Esophagus muscularis mucosa (tissue), 4 donors: Measurements from ENCODE around the gene REV1. TPM values are rescaled to one million over a fixed set of nuclear protein-coding genes. Genes with fewer than 3 reads are reported as not detected.
"Not testable (repeated sequence)": the region's sequence is repeated elsewhere in the genome, so short reads cannot be mapped to it uniquely, and the experiment has no call there.

Experiments used
- DNase-seq: peaks from one replicate; pipeline ENCODE4 v3.0.0-alpha.2; 2017; ENCODE audit errors: extremely low spot score
- H3K27ac ChIP-seq, 4 donors: fragments of 200-600 bp; sonication (generic); replicated peaks in 1 of 4; 1 replicate in 3 of 4; 2 replicates in 1 of 4; pipeline ENCODE4 v1.5.1; 2016 to 2019; ENCODE audit warnings: mild to moderate bottlenecking in 1 of 4
- H3K27me3 ChIP-seq, 4 donors: fragments of 200-600 bp; sonication (generic); one replicate each; pipeline versions ENCODE4 v1.5.1 to v1.6.0; 2016 to 2019
- H3K36me3 ChIP-seq, 4 donors: fragments of 200-600 bp; sonication (generic); one replicate each; pipeline ENCODE4 v1.5.1; 2016 to 2019
- H3K4me1 ChIP-seq, 4 donors: fragments of 200-600 bp; sonication (generic); one replicate each; pipeline ENCODE4 v1.5.1; 2016 to 2019
- H3K4me3 ChIP-seq, 4 donors: fragments of 200-600 bp; sonication (generic); 1 replicate in 2 of 4; 2 replicates in 2 of 4; pipeline ENCODE4 v1.5.1; 2016 to 2019; ENCODE audit warnings: mild to moderate bottlenecking in 4 of 4, moderate library complexity in 1 of 4
- H3K9me3 ChIP-seq, 4 donors: fragments of 200-600 bp; sonication (generic); 1 replicate in 3 of 4; 2 replicates in 1 of 4; pipeline ENCODE4 v1.5.1; 2016 to 2019
- EP300 ChIP-seq: sonication (generic); formaldehyde crosslinking; IDR thresholded peaks from one replicate; pipeline ENCODE4 v1.6.1; 2017; ENCODE audit warnings: antibody characterized with exemption
- POLR2A ChIP-seq: fragments of 450-650 bp; IDR thresholded peaks from one replicate; pipeline ENCODE4 v1.6.1; 2017; ENCODE audit warnings: antibody characterized with exemption, moderate library complexity, mild to moderate bottlenecking, low read depth
- POLR2AphosphoS5 ChIP-seq, 2 donors: sonication (generic); formaldehyde crosslinking; IDR thresholded peaks; one replicate each; pipeline ENCODE4 v1.6.1; 2017; ENCODE audit warnings: antibody characterized with exemption in 2 of 2
- WGBS: methylation state at CpG from one replicate; pipeline ENCODE4 v1.1.5; 2018; 5-methylcytosine and 5-hydroxymethylcytosine counted together
- intact Hi-C: fragments of 100-400 bp; cut with DNase I; formaldehyde crosslinking; loops from one replicate; pipeline ENCODE4 v1.15.1; 2023
- total RNA-seq, 4 donors: library from RNA; depleted of rRNA; stranded (reverse); fragments of >200 nt; gene quantifications; one replicate each; pipeline versions ENCODE4 v1.1.0 to v1.2.1, GENCODE V29; 2016
- TF ChIP-seq, protein P1 (sequence below), 3 experiments: fragments of 200-600 bp in 2 of 3; fragments of 450-650 bp in 1 of 3; sonication (generic) in 2 of 3; IDR thresholded peaks; one replicate each; pipeline ENCODE4 v1.5.1; 2017 to 2019; ENCODE audit warnings: antibody characterized with exemption in 3 of 3, mild to moderate bottlenecking in 2 of 3, moderate library complexity in 1 of 3

REV1 gene
- total RNA-seq, 4 donors from 2014 or later: 26.7 to 47.7 (median 31.4) TPM

DNA sequence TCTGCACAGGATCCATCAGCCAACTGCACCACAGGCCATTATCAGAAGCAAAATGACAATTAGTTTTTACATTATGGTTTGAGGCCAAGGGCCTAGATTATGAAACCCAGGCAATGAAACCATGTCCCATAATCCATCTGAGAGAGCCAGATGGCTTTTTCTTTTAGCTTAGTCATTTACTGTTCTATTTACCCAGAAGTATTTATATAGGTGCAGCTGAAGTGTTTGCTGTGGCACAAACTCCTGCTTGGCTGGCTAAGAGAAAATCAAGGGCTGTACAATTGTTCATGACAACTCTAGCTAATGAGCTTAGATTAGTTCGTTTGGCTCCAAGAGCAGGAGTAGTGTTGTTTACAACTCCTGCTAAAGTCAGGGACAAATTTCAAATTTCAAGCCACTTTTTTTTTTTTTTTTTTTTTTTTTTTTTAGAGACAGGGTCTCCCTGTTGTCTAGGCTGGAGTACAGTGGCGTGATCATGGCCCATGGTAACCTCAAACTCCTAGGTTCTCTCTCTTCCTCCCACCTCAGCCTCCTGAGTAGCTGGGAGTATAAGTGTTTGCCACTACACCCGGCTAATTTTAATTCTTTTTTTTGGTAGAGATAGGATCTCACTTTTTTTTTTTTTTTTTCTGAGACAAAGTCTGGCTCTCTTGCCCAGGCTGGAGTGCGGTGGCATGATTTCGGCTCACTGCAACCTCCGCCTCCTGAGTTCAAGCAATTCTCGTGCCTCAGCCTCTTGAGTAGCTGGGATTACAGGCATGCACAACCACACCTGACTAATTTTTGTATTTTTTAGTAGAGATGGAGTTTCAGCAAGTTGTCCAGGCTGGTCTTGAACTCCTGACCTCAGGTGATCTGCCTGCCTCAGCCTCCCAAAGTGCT lies 18.4 kb upstream of the REV1 start:
- intact Hi-C loops: no loop called here
- Histone ChIP-seq H3K4me3 (no peak overlapping the region), H3K27ac (no peak overlapping the region), H3K9me3 (no peaks in the 10 kb centered on the region), H3K27me3 (no peaks in the 10 kb centered on the region), H3K4me1 (peaks cover 6 to 27% (median 18%) of the 10 kb centered on the region in 4 donors), H3K36me3 (no peaks in the 10 kb centered on the region)
- TF ChIP-seq, protein P1, sequence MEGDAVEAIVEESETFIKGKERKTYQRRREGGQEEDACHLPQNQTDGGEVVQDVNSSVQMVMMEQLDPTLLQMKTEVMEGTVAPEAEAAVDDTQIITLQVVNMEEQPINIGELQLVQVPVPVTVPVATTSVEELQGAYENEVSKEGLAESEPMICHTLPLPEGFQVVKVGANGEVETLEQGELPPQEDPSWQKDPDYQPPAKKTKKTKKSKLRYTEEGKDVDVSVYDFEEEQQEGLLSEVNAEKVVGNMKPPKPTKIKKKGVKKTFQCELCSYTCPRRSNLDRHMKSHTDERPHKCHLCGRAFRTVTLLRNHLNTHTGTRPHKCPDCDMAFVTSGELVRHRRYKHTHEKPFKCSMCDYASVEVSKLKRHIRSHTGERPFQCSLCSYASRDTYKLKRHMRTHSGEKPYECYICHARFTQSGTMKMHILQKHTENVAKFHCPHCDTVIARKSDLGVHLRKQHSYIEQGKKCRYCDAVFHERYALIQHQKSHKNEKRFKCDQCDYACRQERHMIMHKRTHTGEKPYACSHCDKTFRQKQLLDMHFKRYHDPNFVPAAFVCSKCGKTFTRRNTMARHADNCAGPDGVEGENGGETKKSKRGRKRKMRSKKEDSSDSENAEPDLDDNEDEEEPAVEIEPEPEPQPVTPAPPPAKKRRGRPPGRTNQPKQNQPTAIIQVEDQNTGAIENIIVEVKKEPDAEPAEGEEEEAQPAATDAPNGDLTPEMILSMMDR (IDR thresholded peaks at IDR 0.05): no peak
- DNase-seq: no peak
- WGBS: 88% methylated on average over 7 of the region's 7 CpGs

DNA sequence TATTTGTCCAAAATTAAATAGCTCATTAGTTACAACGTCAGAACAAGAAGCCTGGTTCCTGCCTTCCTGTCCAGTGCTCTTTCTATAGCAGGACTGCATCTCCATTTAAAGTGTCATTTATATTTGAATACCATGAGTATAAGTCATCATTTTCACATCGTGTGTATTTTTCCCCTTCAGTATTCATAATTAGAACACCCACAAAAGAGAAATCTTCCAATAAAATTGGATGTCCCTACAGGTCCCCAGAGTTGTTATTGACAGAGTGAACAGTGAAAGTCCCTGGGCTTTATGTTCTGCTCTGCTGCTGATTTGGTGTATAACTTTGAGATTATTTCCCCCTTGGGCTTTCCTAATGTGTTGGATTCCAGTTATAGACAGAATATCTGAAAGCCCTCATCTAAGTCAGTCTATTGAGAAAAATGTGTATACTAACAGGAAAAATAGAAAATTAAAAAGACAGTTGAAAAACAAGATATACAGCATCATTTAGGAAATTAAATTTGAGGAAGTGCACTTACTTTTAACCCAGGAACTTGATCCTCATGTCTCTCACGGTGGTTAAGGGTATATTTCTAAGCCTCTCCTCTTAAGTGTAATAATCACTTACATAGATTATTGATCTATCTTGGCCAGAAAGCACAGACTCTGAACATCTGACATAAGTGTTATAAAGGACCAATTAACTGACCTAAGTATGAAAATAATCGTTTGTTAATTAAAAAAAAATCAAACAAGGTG lies 15.2 kb upstream of the REV1 start:
- WGBS: 44% methylated on average over 4 of the region's 4 CpGs
- no peaks in the 10 kb centered on the region for H3K9me3 ChIP-seq
- intact Hi-C loops: no loop called here
- no peak overlapping the region for H3K27ac ChIP-seq
- TF ChIP-seq, protein P1 (IDR thresholded peaks at IDR 0.05): no peak
- TF ChIP-seq POLR2A: no peak
- TF ChIP-seq EP300: no peak
- no peak for TF ChIP-seq POLR2AphosphoS5 (IDR thresholded peaks at IDR 0.05)
- no peak overlapping the region for H3K4me3 ChIP-seq
- H3K36me3 ChIP-seq: no peaks in the 10 kb centered on the region
- peaks cover 0 to 4% (median 0%) of the 10 kb centered on the region in 4 donors for H3K4me1 ChIP-seq
- H3K27me3 ChIP-seq: no peaks in the 10 kb centered on the region
- DNase-seq: no peak

DNA sequence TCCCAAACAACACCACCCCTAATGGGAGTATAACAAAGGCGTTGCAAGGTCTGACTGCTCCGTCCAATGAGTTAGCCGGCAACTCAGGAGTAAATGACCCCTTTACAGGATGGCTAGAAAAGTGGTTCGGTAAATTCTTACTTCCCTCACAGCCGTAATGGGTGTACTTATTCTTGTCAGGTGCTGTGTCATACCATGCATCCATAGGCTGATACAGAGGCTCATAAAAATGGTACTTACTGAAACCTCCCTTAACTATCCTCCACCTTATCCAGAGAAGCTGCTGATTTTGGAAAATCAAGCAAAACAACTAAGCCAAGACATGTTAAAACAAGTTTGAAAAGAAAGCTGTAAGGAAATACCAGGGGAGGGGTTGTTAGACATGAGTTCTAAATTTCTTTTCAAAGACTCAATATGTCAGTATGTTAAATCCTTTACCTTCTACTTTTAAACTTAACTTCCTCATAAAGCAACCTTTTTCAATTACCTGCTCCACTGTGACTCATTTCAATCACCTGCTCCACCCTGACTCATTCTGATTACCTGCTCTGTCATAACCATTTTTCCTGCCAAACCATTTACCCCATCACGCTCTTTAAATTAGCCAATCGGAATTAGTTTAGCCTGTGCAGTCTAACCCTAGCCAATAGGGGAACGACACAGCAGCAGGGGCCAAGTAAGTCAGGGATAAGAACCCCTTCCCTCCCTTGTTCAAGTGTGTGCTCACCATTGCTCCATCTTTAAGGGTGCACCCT lies 14.0 kb upstream of the REV1 start:
- H3K27me3 ChIP-seq, H3K4me1 ChIP-seq, intact Hi-C loops, H3K4me3 ChIP-seq, H3K36me3 ChIP-seq, H3K27ac ChIP-seq, H3K9me3 ChIP-seq: not testable (repeated sequence)
- 94% methylated on average over 8 of the region's 8 CpGs for WGBS
- peak; percentile 39 for DNase-seq

DNA sequence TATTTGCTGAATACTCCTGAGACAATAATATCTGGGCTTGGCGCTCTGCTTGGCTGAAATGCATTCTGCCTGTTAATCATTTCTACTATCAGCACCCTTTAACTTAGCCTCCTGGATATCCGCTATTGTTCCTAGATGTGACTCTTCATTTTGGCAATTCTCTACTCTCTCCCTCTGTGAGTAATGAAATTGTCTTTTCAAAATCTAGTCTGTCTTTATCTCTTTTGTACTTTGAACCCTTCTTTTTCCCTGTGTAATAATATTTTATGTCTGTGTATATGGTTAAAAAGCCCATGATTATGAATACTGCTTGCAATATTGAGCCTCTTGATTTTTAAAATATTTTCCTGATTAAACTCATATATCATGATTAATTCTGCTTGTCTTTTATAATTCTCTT lies 6.2 kb upstream of the REV1 start:
- Histone ChIP-seq H3K27me3 (peaks cover 0 to 4% (median 0%) of the 10 kb centered on the region in 4 donors), H3K36me3 (no peaks in the 10 kb centered on the region), H3K4me1 (peaks cover 2 to 3% (median 2%) of the 10 kb centered on the region in 4 donors), H3K9me3 (no peaks in the 10 kb centered on the region), H3K4me3 (no peak overlapping the region), H3K27ac (no peak overlapping the region)
- 90% methylated on average over 2 of the region's 2 CpGs for WGBS
- TF ChIP-seq POLR2A (no peak), POLR2AphosphoS5 (IDR thresholded peaks at IDR 0.05) (no peak), EP300 (no peak)
- TF ChIP-seq, protein P1 (IDR thresholded peaks at IDR 0.05): no peak
- peak; percentile 7 for DNase-seq
- intact Hi-C loops: no loop called here
